Measurements from ENCODE around the gene TMED1. TPM values are rescaled to one million over a fixed set of nuclear protein-coding genes. Genes with fewer than 3 reads are reported as not detected.

Gene TMED1
- total and polyA plus RNA-seq, 9 of the 15 experiments (the other 6 are each of a cell fraction or from before 2014, with no cell fraction given): 0.86 to 30.2 (median 23.5) TPM

GRCh38 chr19:10808937-10809649 is 26.9 kb downstream of the TMED1 start (continued):
- TF ChIP-seq ZNF584 (CRISPR knock-in tag; IDR thresholded peaks at IDR 0.05; ENCODE audit: low read depth): no peak
- no peak for TF ChIP-seq PHF21A (IDR thresholded peaks at IDR 0.05; ENCODE audit: borderline replicate concordance, low read depth)
- no peak for TF ChIP-seq ZKSCAN3 (CRISPR knock-in tag; IDR thresholded peaks at IDR 0.05)

DNA sequence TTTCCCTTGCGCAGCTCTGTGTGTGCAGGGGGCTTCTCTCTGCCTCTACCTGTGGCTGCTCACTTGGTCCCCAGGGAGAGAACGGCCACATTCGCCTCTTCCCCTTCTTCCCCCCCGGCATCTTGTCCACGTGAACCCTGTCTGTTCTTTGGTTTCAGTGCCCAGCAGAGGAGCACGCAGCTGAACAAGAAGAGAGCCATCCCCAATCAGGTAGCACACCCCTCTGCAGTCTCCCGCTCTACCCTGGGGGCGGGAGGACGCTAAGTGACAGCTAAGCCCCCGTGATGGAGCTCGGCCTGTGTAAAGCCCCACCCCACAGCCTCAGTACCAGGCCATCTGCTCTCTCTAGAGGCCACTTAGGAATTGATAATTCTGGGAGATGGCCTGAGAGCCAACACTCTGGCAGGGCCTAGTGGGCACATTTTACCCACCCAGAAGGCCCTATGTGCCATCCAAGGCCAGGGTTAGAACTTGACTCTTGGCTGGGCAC is 30.2 kb downstream of the TMED1 start:
- Histone ChIP-seq H2AFZ (ENCODE audit: low read depth, low read length) (no peak overlapping the region), H3K36me3 (ENCODE audit: control insufficient read depth, insufficient read depth, low read length) (peaks cover 65% of the 10 kb centered on the region), H3K9ac (ENCODE audit: insufficient read depth in 1 of 2, low read depth in 2 of 2, low read length in 2 of 2) (no peak overlapping the region), H3K4me1 (replicated peaks in 1 of 2; ENCODE audit: control insufficient read depth in 2 of 2, insufficient read depth in 2 of 2, low read length in 2 of 2) (peaks cover 21 to 24% of the 10 kb centered on the region in 2 experiments), H3K9me1 (ENCODE audit: control insufficient read depth, insufficient read depth, low read length) (no peaks in the 10 kb centered on the region), H3K79me2 (ENCODE audit: control insufficient read depth, insufficient read depth, low read length) (no peaks in the 10 kb centered on the region), H3K27ac (ENCODE audit: extremely low read depth, low read depth, low read length) (no peak overlapping the region), H3K27me3 (ENCODE audit: control insufficient read depth in 2 of 2, insufficient read depth in 2 of 2, low read length in 2 of 2) (no peaks in the 10 kb centered on the region), H3K4me2 (ENCODE audit: insufficient read depth, low read length) (no peak overlapping the region), H3K9me3 (replicated peaks; ENCODE audit: control insufficient read depth, insufficient read depth, low read depth, low read length) (no peaks in the 10 kb centered on the region; the same call in 1 of the 2 replicates), H3K4me3 (no peak overlapping the region), H4K20me1 (replicated peaks; ENCODE audit: control insufficient read depth, insufficient read depth, low read length) (no peaks in the 10 kb centered on the region)
- ChIA-PET CTCF (ENCODE audit: low intra/inter-chr PET ratio) (no interaction called here), POLR2A (interaction anchor here (0.6 to 2.4 kb wide), 5 partner anchors 10 to 88 kb away, joined by 3 to 7 read pairs (median 3); partner anchors contain the start of gene DNM2)
- ATAC-seq: no peak
- no peak for FAIRE-seq
- no TSS peak for BruUV-seq (replicated peaks)
- DNase-seq (ENCODE audit: extremely low read depth in 1 of 4, low spot score in 3 of 4): no peak
- intact Hi-C loops (cut with micrococcal nuclease): no loop called here
- WGBS (ENCODE audit: insufficient coverage, low coverage, missing lambda C conversion rate): 85% methylated on average over 5 of the region's 11 CpGs
- in situ Hi-C loops (cut with MboI): no loop called here
- TF ChIP-seq ZNF583 (CRISPR knock-in tag; IDR thresholded peaks at IDR 0.05) (no peak), ELF1 (tag; IDR thresholded peaks at IDR 0.05) (no peak), ELF2 (CRISPR knock-in tag; IDR thresholded peaks at IDR 0.05) (no peak), ZNF408 (CRISPR knock-in tag; IDR thresholded peaks at IDR 0.05; ENCODE audit: low read depth) (no peak), ZNF785 (CRISPR knock-in tag; IDR thresholded peaks at IDR 0.05) (no peak), ZNF311 (CRISPR knock-in tag; IDR thresholded peaks at IDR 0.05) (no peak), PTBP1 (IDR thresholded peaks at IDR 0.05; ENCODE audit: low read depth, low read length) (no peak), ADNP (tag; IDR thresholded peaks at IDR 0.05) (no peak), SIN3A (IDR thresholded peaks at IDR 0.05; ENCODE audit: borderline replicate concordance in 2 of 2, control insufficient read depth in 1 of 2, low read depth in 2 of 2, low read length in 2 of 2) (no peak), SMAD2 (IDR thresholded peaks at IDR 0.05; ENCODE audit: low read depth, low read length) (no peak), FOSL1 (tag; conservative IDR thresholded peaks at IDR 0.05) (no peak), ZBTB34 (CRISPR knock-in tag; IDR thresholded peaks at IDR 0.05) (no peak), CBFA2T2 (conservative IDR thresholded peaks at IDR 0.05) (no peak), SRF (CRISPR knock-in tag; IDR thresholded peaks at IDR 0.05) (no peak)
- TF ChIP-seq, protein P1, sequence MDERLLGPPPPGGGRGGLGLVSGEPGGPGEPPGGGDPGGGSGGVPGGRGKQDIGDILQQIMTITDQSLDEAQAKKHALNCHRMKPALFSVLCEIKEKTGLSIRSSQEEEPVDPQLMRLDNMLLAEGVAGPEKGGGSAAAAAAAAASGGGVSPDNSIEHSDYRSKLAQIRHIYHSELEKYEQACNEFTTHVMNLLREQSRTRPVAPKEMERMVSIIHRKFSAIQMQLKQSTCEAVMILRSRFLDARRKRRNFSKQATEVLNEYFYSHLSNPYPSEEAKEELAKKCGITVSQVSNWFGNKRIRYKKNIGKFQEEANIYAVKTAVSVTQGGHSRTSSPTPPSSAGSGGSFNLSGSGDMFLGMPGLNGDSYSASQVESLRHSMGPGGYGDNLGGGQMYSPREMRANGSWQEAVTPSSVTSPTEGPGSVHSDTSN (CRISPR knock-in tag; IDR thresholded peaks at IDR 0.05; ENCODE audit: low read depth): no peak
- TF ChIP-seq, protein P1 (tag; conservative IDR thresholded peaks at IDR 0.05; ENCODE audit: low read depth): no peak

Data from K562 (cell line).